Measurements from ENCODE around the gene KCTD20.
"Not testable (repeated sequence)": the region's sequence is repeated elsewhere in the genome, so short reads cannot be mapped to it uniquely, and the experiment has no call there.

Gene KCTD20

DNA sequence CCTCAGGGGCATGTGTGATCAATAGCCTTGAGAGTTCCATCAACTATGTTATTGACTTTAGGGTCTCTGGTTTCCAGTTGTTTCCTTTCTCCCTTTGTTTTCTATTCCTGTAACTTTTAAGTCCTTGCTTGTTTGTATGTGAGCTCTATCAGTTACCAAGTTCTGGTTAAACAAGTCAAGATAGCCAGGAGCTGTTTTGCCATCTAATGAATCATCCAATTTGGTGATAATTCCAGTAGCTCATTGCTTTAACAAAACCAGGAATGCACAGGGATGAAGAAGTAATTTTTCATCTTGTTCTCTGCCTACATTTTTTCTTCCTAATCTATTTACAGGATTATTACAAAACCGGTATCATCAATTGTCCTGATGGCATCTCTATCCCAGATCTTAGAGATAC, 36.5 kb downstream of the KCTD20 start:
- peaks cover 5% of the 10 kb centered on the region; the same call in 1 of the 2 replicates for H3K36me3 ChIP-seq (replicated peaks; ENCODE audit: insufficient read depth, low read length)
- no peaks in the 10 kb centered on the region for H4K20me1 ChIP-seq (ENCODE audit: insufficient read depth, low read length)
- no peak overlapping the region for H3K9ac ChIP-seq (ENCODE audit: low read length)
- H3K4me1 ChIP-seq (ENCODE audit: low read length) = no peaks in the 10 kb centered on the region
- H3F3A ChIP-seq (ENCODE audit: insufficient read depth, low read length) = no peaks in the 10 kb centered on the region
- no peaks in the 10 kb centered on the region for H3K9me3 ChIP-seq (replicated peaks; ENCODE audit: insufficient read depth, low read length)
- TF ChIP-seq EZH2 (optimal IDR thresholded peaks at IDR 0.05; ENCODE audit: low read depth, low read length) (no peak), EZH2phosphoT487 (IDR thresholded peaks at IDR 0.05; ENCODE audit: low read length) (no peak)
- TF ChIP-seq, protein P1, sequence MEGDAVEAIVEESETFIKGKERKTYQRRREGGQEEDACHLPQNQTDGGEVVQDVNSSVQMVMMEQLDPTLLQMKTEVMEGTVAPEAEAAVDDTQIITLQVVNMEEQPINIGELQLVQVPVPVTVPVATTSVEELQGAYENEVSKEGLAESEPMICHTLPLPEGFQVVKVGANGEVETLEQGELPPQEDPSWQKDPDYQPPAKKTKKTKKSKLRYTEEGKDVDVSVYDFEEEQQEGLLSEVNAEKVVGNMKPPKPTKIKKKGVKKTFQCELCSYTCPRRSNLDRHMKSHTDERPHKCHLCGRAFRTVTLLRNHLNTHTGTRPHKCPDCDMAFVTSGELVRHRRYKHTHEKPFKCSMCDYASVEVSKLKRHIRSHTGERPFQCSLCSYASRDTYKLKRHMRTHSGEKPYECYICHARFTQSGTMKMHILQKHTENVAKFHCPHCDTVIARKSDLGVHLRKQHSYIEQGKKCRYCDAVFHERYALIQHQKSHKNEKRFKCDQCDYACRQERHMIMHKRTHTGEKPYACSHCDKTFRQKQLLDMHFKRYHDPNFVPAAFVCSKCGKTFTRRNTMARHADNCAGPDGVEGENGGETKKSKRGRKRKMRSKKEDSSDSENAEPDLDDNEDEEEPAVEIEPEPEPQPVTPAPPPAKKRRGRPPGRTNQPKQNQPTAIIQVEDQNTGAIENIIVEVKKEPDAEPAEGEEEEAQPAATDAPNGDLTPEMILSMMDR (IDR thresholded peaks at IDR 0.05; ENCODE audit: low read length) = no peak
- H2AFZ ChIP-seq (ENCODE audit: low read length) = no peak overlapping the region
- no peaks in the 10 kb centered on the region for H3K27me3 ChIP-seq (replicated peaks; ENCODE audit: insufficient read depth, low read length)
- H3K4me3 ChIP-seq (ENCODE audit: low read length) = no peak overlapping the region
- peaks cover 6% of the 10 kb centered on the region; the same call in 1 of the 2 replicates for H3K79me2 ChIP-seq (ENCODE audit: low read length)
- no peak for DNase-seq
- H3K9me2 ChIP-seq (replicated peaks; ENCODE audit: insufficient read depth, low read length) = no peaks in the 10 kb centered on the region
- no peak overlapping the region for H3K4me2 ChIP-seq (ENCODE audit: low read depth, low read length)
- no peak overlapping the region for H3K27ac ChIP-seq (ENCODE audit: low read length)

DNA sequence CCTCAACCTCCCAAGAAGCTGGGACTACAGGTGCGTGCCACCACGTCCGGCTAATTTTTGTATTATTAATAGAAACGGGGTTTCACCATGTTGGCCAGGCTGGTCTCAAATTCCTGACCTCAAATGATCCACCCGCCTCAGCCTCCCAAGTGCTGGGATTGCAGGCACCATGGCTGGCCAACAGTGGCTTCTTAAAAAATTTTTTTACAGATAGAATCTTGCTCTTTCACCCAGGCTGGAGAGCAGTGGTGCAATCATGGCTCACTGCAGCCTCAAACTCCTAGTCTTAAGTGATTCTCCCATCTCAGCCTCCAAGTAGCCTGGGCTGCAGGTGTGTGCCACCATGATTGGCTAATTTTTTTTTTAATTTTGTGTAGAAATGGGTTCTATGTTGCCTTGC, 40.5 kb downstream of the KCTD20 start:
- H2AFZ ChIP-seq (ENCODE audit: low read length); H4K20me1 ChIP-seq (ENCODE audit: insufficient read depth, low read length); H3K36me3 ChIP-seq (replicated peaks; ENCODE audit: insufficient read depth, low read length); H3K27me3 ChIP-seq (replicated peaks; ENCODE audit: insufficient read depth, low read length); H3K4me2 ChIP-seq (ENCODE audit: low read depth, low read length); H3K79me2 ChIP-seq (ENCODE audit: low read length); H3F3A ChIP-seq (ENCODE audit: insufficient read depth, low read length); H3K4me1 ChIP-seq (ENCODE audit: low read length); H3K4me3 ChIP-seq (ENCODE audit: low read length); DNase-seq; H3K9me3 ChIP-seq (replicated peaks; ENCODE audit: insufficient read depth, low read length); H3K9ac ChIP-seq (ENCODE audit: low read length); H3K9me2 ChIP-seq (replicated peaks; ENCODE audit: insufficient read depth, low read length); H3K27ac ChIP-seq (ENCODE audit: low read length): not testable (repeated sequence)

DNA sequence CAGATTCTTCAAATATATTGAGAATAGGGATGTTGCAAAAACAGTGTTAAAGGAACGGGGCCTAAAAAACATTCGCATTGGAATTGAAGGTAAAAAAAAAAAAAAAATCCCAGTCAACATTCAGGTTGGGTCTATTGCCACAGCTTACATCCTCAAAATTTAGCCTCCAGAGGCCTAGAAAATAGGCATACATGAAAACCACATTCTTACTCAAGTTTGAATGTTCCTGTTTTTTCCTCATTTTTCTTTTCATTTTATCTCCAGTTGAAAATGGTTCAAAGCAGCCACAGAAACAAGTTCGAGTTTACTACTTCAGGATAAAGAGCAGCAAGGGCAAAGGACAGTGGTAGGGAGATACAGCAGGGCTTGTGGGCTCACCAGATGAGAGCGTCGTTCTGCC, 41.9 kb downstream of the KCTD20 start:
- TF ChIP-seq EZH2phosphoT487 (IDR thresholded peaks at IDR 0.05; ENCODE audit: low read length) (no peak), EZH2 (optimal IDR thresholded peaks at IDR 0.05; ENCODE audit: low read depth, low read length) (no peak)
- TF ChIP-seq, protein P1 (IDR thresholded peaks at IDR 0.05; ENCODE audit: low read length) = no peak
- no peaks in the 10 kb centered on the region for H3F3A ChIP-seq (ENCODE audit: insufficient read depth, low read length)
- 0 out of 2 replicates have a peak, but pooled peaks cover 5% of the 10 kb centered on the region for H3K36me3 ChIP-seq (replicated peaks; ENCODE audit: insufficient read depth, low read length)
- H3K9ac ChIP-seq (ENCODE audit: low read length) = no peak overlapping the region
- no peaks in the 10 kb centered on the region for H4K20me1 ChIP-seq (ENCODE audit: insufficient read depth, low read length)
- H3K9me2 ChIP-seq (replicated peaks; ENCODE audit: insufficient read depth, low read length) = no peaks in the 10 kb centered on the region
- H3K4me1 ChIP-seq (ENCODE audit: low read length) = no peaks in the 10 kb centered on the region
- no peak overlapping the region for H3K27ac ChIP-seq (ENCODE audit: low read length)
- DNase-seq = no peak
- H3K79me2 ChIP-seq (ENCODE audit: low read length) = no peaks in the 10 kb centered on the region
- no peak overlapping the region for H3K4me3 ChIP-seq (ENCODE audit: low read length)
- no peaks in the 10 kb centered on the region for H3K9me3 ChIP-seq (replicated peaks; ENCODE audit: insufficient read depth, low read length)
- no peaks in the 10 kb centered on the region for H3K27me3 ChIP-seq (replicated peaks; ENCODE audit: insufficient read depth, low read length)
- H2AFZ ChIP-seq (ENCODE audit: low read length) = no peak overlapping the region
- H3K4me2 ChIP-seq (ENCODE audit: low read depth, low read length) = no peak overlapping the region

DNA sequence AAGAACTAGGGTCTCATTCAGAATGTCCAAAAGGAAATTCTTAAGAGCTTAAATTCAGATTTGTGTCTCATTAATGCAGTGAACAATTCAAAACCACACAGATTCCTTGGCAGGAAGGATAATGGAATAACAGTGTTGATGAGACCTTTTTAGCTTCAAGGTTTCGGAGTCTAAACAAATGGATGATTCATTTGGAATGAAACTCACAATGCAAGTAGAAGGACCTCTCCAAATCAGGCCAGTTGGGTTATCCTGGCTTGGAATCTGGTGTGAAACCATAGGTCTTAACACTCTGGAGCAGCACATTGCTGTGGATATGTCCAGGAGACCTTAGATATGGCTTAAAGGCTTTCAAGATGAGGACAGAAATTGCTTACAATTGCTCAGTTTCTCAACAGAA, 44.9 kb downstream of the KCTD20 start:
- no peak for DNase-seq
- Histone ChIP-seq H3K4me1 (ENCODE audit: low read length) (no peaks in the 10 kb centered on the region), H3K79me2 (ENCODE audit: low read length) (no peaks in the 10 kb centered on the region), H3K9me2 (replicated peaks; ENCODE audit: insufficient read depth, low read length) (no peaks in the 10 kb centered on the region), H4K20me1 (ENCODE audit: insufficient read depth, low read length) (no peaks in the 10 kb centered on the region), H3K9me3 (replicated peaks; ENCODE audit: insufficient read depth, low read length) (no peaks in the 10 kb centered on the region), H3K36me3 (replicated peaks; ENCODE audit: insufficient read depth, low read length) (no peaks in the 10 kb centered on the region), H3K4me3 (ENCODE audit: low read length) (no peak overlapping the region), H3K4me2 (ENCODE audit: low read depth, low read length) (no peak overlapping the region), H2AFZ (ENCODE audit: low read length) (no peak overlapping the region), H3K27me3 (replicated peaks; ENCODE audit: insufficient read depth, low read length) (no peaks in the 10 kb centered on the region), H3K9ac (ENCODE audit: low read length) (no peak overlapping the region), H3F3A (ENCODE audit: insufficient read depth, low read length) (no peaks in the 10 kb centered on the region), H3K27ac (ENCODE audit: low read length) (no peak overlapping the region)
- no peak for TF ChIP-seq EZH2phosphoT487 (IDR thresholded peaks at IDR 0.05; ENCODE audit: low read length)
- TF ChIP-seq, protein P1 (IDR thresholded peaks at IDR 0.05; ENCODE audit: low read length) = no peak
- TF ChIP-seq EZH2 (optimal IDR thresholded peaks at IDR 0.05; ENCODE audit: low read depth, low read length) = no peak

Data from MM.1S (cell line).